ENCODE results near the gene CD33.

CD33 gene

GRCh38 chr19:51282335-51282734 is 57.5 kb downstream of the CD33 start:
- no peaks in the 10 kb centered on the region for H4K20me1 ChIP-seq (ENCODE audit: insufficient read depth, low read length)
- DNase-seq, result no peak
- H3K4me3 ChIP-seq (ENCODE audit: low read length), result no peak overlapping the region
- H3K27ac ChIP-seq (ENCODE audit: low read length), result no peak overlapping the region
- H3K36me3 ChIP-seq (replicated peaks; ENCODE audit: insufficient read depth, low read length), result no peaks in the 10 kb centered on the region
- no peaks in the 10 kb centered on the region for H3K9me2 ChIP-seq (replicated peaks; ENCODE audit: insufficient read depth, low read length)
- no peaks in the 10 kb centered on the region for H3F3A ChIP-seq (ENCODE audit: insufficient read depth, low read length)
- H3K9me3 ChIP-seq (replicated peaks; ENCODE audit: insufficient read depth, low read length), result no peaks in the 10 kb centered on the region
- no peaks in the 10 kb centered on the region for H3K4me1 ChIP-seq (ENCODE audit: low read length)
- no peak overlapping the region for H2AFZ ChIP-seq (ENCODE audit: low read length)
- TF ChIP-seq EZH2 (optimal IDR thresholded peaks at IDR 0.05; ENCODE audit: low read depth, low read length), result no peak
- no peak for TF ChIP-seq EZH2phosphoT487 (IDR thresholded peaks at IDR 0.05; ENCODE audit: low read length)
- no peak for TF ChIP-seq CTCF (IDR thresholded peaks at IDR 0.05; ENCODE audit: low read length)
- H3K9ac ChIP-seq (ENCODE audit: low read length), result no peak overlapping the region
- H3K4me2 ChIP-seq (ENCODE audit: low read depth, low read length), result no peak overlapping the region
- no peaks in the 10 kb centered on the region for H3K27me3 ChIP-seq (replicated peaks; ENCODE audit: insufficient read depth, low read length)
- no peaks in the 10 kb centered on the region for H3K79me2 ChIP-seq (ENCODE audit: low read length)

- Histone ChIP-seq H3K9me3 (replicated peaks; ENCODE audit: insufficient read depth, low read length) (no peaks in the 10 kb centered on the region), H3K4me3 (ENCODE audit: low read length) (no peak overlapping the region), H3K36me3 (replicated peaks; ENCODE audit: insufficient read depth, low read length) (no peaks in the 10 kb centered on the region), H3F3A (ENCODE audit: insufficient read depth, low read length) (no peaks in the 10 kb centered on the region), H3K79me2 (ENCODE audit: low read length) (no peaks in the 10 kb centered on the region), H3K27me3 (replicated peaks; ENCODE audit: insufficient read depth, low read length) (no peaks in the 10 kb centered on the region), H3K9me2 (replicated peaks; ENCODE audit: insufficient read depth, low read length) (no peaks in the 10 kb centered on the region), H3K4me1 (ENCODE audit: low read length) (no peaks in the 10 kb centered on the region), H3K27ac (ENCODE audit: low read length) (no peak overlapping the region), H3K9ac (ENCODE audit: low read length) (no peak overlapping the region), H3K4me2 (ENCODE audit: low read depth, low read length) (no peak overlapping the region), H4K20me1 (ENCODE audit: insufficient read depth, low read length) (no peaks in the 10 kb centered on the region), H2AFZ (ENCODE audit: low read length) (no peak overlapping the region)
- TF ChIP-seq EZH2phosphoT487 (IDR thresholded peaks at IDR 0.05; ENCODE audit: low read length) (no peak), EZH2 (optimal IDR thresholded peaks at IDR 0.05; ENCODE audit: low read depth, low read length) (no peak), CTCF (IDR thresholded peaks at IDR 0.05; ENCODE audit: low read length) (no peak)
- no peak for DNase-seq
These were observed 60.8 kb downstream of the CD33 start for GRCh38 chr19:51285682-51286081.

Measured in MM.1S (cell line).